GM12873 (cell line): ENCODE measurements around the gene G6PC1.

ENCODE experiments used
- CTCF ChIP-seq: IDR thresholded peaks from 2 replicates; pipeline ENCODE4 v1.5.1; 2012; ENCODE audit warnings: low read depth, mild to moderate bottlenecking, moderate library complexity, low read length, control low read depth; ENCODE audit not compliant: insufficient read depth; ENCODE audit errors: missing control alignments

Gene G6PC1

GRCh38 chr17:42900460-42901331, at the start of gene G6PC1:
Gene G6PC1 (plus strand): TSS chr17:42900799. CDS start chr17:42900877, 78 bp downstream.
- no peak for TF ChIP-seq CTCF

GRCh38 chr17:42850954-42851353, 49.6 kb upstream of the G6PC1 start, which contains the start of gene AOC3:
Gene AOC3 (plus strand): TSS chr17:42851199. CDS start chr17:42851344, 145 bp downstream.
- TF ChIP-seq CTCF = no peak

- TF ChIP-seq CTCF = no peak
These were observed 48.2 kb upstream of the G6PC1 start for GRCh38 chr17:42852351-42852750.

- no peak for TF ChIP-seq CTCF
These were observed 47.6 kb upstream of the G6PC1 start for GRCh38 chr17:42853004-42853403.

GRCh38 chr17:42853597-42853967, 47.0 kb upstream of the G6PC1 start:
- no peak for TF ChIP-seq CTCF

GRCh38 chr17:42853968-42854790, 46.4 kb upstream of the G6PC1 start:
- no peak for TF ChIP-seq CTCF

GRCh38 chr17:42855048-42855596, 45.5 kb upstream of the G6PC1 start:
- no peak for TF ChIP-seq CTCF
